RWPE1 (cell line): ENCODE data around the gene ELAPOR2.

Source experiments
- CTCF ChIA-PET: fragments of 350-600 bp; sonication (Branson Sonifier 250); formaldehyde crosslinking; extraction: SDS; loops from one replicate; lab custom pipeline; 2021; lab: Yijun Ruan, JAX
- POLR2A ChIA-PET: fragments of 400-600 bp; formaldehyde crosslinking; extraction: SDS; loops from one replicate; lab custom pipeline; 2020; ENCODE audit warnings: antibody characterized with exemption; ENCODE audit not compliant: low non-redundant PET; lab: Yijun Ruan, JAX
- DNase-seq: peaks from one replicate; pipeline ENCODE4 v3.0.0; 2012; ENCODE audit warnings: low spot score
- H3K27ac ChIP-seq: fragments of 450-650 bp; 2 replicates; pipeline ENCODE4 v1.5.1; 2017
- CTCF ChIP-seq: fragments of 450-650 bp; conservative IDR thresholded peaks from 2 replicates; pipeline ENCODE4 v1.5.1; 2017; ENCODE audit warnings: low read depth, mild to moderate bottlenecking

Gene ELAPOR2

DNA sequence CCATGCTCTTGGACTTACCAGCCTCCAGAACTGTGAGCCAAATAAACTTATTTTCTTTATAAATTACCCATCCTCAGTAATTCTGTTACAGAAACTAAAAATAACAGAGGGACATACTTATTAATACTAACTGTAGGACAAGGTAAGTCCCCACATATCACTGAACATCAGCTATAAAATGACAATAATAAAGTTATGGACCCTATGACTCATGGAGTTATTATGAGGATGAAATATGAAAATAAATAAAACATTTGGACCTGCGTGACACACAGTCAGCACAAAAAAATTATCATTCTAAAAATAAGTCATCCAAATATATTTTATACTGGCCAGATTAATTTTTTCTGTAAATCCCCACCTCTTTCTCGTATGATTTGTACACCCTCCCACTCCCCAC, 34.9 kb upstream of the ELAPOR2 start:
- DNase-seq: no peak
- H3K27ac ChIP-seq: no peak overlapping the region
- TF ChIP-seq CTCF: no peak
- ChIA-PET CTCF (no interaction called here), POLR2A (no interaction called here)

DNA sequence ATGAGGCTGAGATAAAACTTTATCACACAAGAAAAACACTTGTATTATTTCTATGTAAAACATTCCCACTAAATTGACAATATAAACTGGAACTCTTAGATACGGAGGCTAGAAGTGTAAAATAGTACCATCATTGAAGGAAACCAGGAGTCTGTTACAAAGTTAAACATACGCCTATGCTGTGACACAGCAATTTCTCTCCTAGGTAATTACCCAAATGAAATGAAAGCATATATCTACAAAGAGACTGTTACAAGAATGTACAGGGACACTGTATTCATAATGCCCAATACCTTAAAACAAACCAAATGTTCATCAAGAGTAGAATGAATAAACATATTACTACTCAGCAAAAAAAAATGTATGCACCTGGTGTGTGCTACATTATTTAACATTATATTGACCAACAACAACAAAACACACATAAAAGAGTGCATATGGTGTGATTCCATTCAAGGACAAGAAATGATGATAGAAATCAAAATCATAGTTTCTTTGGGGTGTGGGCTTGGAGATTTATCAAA, 33.2 kb upstream of the ELAPOR2 start:
- ChIA-PET POLR2A (no interaction called here), CTCF (no interaction called here)
- TF ChIP-seq CTCF: no peak
- DNase-seq: no peak
- no peak overlapping the region for H3K27ac ChIP-seq

DNA sequence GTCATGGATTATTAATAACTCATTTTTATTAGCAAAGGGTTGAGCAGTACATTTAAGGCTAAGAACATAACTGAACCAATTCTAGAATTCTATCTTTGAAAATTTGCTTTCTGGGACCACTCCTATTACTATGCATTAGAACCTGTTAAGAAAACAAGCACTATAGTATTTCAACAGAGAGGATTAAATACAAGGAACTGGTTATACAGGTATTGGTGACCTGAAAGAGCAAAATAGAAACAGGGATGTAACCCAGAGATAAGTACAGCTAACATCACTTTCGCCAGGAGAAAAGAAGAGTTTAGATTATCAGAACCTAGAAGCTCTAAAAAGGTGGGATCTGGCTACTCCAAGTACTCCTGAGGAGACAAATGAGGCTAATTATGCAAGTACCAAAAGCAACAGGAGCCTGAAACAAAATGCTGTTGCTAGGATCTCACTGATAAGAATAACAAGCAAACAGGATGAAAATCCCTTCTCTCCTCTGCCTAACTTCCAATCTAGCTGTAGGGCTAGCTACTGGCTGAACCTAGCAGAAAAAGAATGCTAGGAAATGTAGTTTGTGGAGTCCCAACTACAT, 32.1 kb upstream of the ELAPOR2 start:
- no peak for TF ChIP-seq CTCF
- DNase-seq: no peak
- ChIA-PET POLR2A (no interaction called here), CTCF (no interaction called here)
- H3K27ac ChIP-seq: no peak overlapping the region

GRCh38 chr7:87083865-87084519, 24.5 kb upstream of the ELAPOR2 start:
- DNase-seq: no peak
- H3K27ac ChIP-seq: no peak overlapping the region
- CTCF ChIA-PET: interaction anchor here (1.0 kb wide), 1 partner anchor 64 kb away, joined by 4 read pairs; no protein-coding TSS in a partner anchor
- POLR2A ChIA-PET: no interaction called here
- no peak for TF ChIP-seq CTCF

DNA sequence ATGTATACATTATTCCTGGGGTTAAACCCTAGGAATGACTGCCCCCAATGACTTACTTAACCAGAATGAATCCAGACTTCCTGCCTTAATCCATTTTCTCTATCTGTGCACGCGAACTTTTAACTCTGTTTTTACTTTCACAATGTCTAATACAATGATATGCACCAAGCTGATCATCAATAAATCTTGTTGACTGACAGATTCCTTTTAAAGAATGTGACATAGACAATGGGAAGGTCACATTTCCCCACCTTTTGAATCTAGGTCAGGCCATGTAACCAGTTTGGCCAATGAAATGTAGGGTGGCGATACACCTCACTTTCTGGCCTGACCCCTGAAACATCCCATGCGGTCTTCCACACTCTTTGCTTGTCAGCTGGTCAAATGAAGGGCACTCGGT, 23.2 kb upstream of the ELAPOR2 start:
- H3K27ac ChIP-seq: no peak overlapping the region
- ChIA-PET CTCF (no interaction called here), POLR2A (no interaction called here)
- no peak for TF ChIP-seq CTCF
- no peak for DNase-seq

DNA sequence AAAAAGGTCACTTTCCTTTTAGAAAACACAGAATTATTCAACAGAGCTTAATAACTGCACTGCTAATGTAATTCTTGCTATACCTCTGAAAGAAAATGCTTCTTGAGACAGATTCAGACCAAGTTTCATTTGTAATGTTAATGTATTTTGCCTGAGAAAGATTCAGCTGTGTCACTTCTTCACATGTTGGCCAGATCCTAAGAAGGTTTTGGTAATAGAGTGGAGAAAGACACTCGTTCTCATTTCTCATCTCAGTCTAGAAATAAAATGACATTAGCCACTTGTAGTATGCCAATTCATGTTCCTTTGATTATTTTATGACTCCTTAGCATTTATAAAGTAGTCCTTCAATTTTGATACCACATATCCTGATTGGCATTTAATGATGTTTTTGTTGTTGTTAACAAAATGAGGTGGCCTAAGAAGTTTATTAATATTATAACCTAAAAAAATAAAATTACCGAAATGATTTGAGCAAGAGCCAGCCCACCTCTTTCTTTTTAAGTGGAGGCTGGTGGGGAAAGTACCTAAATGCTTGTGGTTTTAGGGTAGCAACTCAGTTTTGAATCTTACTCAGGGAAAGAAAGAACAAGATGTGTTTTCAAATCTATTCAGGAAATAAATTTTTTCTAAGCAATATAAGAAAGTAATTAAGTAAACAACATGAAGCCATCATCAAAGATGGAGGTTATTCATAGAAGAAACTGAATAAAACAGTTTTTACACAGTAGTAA, 16.4 kb upstream of the ELAPOR2 start:
- ChIA-PET POLR2A (no interaction called here), CTCF (no interaction called here)
- no peak for DNase-seq
- H3K27ac ChIP-seq: no peak overlapping the region
- no peak for TF ChIP-seq CTCF
